HG02678 (cell line): Measurements from ENCODE around the gene TBRG4.

Experiments used
- ATAC-seq: cut with Tn5 transposase; IDR thresholded peaks from one replicate; pipeline ENCODE4 v1.9.1; 2021; ENCODE audit warnings: mild to moderate bottlenecking, moderate library complexity; ENCODE audit not compliant: unreplicated experiment

Gene TBRG4

GRCh38 chr7:45145881-45146280, 34.4 kb upstream of the TBRG4 start:
- ATAC-seq, result no peak

- ATAC-seq, result no peak
These were observed 32.1 kb upstream of the TBRG4 start for GRCh38 chr7:45143616-45144015.

- no peak for ATAC-seq
These were observed 29.3 kb upstream of the TBRG4 start for GRCh38 chr7:45140827-45141226.

- ATAC-seq, result no peak
These were observed 27.2 kb upstream of the TBRG4 start for GRCh38 chr7:45138433-45139267.

GRCh38 chr7:45136106-45137060, 24.9 kb upstream of the TBRG4 start:
- ATAC-seq, result no peak

DNA sequence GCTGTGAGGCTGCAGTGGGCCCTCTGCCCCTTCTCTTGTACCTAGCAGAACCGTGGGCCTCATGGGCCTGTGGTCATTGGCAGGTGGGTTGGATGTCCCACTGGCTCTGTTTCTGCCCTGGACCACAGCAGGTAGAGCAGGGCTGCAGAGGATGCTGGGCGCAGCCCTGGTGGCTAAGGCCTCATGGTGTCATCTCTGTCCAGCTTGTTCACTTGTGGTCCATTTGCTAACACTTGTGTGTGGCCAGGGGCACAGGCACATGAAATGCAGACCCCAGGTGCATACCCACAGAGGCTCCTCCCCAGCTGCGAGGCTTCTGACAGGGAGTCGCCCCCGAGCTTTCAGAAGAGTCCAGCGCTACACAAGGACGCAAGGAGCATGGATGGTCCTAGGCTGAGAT, 22.4 kb upstream of the TBRG4 start:
- no peak for ATAC-seq

GRCh38 chr7:45133352-45133751, 21.9 kb upstream of the TBRG4 start:
- ATAC-seq, result no peak

GRCh38 chr7:45132708-45133320, 21.3 kb upstream of the TBRG4 start:
- no peak for ATAC-seq

GRCh38 chr7:45131891-45132290, 20.4 kb upstream of the TBRG4 start:
- ATAC-seq, result no peak

- ATAC-seq, result no peak
These were observed 19.4 kb upstream of the TBRG4 start for GRCh38 chr7:45130910-45131309.

DNA sequence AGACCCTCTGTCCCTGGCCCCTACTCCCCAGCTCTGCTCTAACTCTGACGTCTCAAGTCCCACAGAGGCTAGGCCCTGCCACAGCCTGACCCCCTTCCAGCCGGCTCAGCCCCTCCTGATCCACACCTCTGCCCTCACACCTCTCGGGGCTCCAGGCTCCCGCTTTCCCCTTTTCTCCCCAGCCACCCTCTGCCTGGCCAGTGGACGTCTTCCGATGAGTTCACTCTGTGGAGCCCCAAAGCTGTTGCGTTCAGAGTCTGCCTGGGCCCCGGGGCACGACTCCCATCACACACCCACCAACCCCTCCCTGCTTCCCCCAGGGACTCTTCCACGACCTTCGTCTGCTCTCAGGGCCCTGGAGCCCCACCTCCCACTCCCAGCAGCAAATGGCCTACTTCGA, 18.4 kb upstream of the TBRG4 start:
- no peak for ATAC-seq

DNA sequence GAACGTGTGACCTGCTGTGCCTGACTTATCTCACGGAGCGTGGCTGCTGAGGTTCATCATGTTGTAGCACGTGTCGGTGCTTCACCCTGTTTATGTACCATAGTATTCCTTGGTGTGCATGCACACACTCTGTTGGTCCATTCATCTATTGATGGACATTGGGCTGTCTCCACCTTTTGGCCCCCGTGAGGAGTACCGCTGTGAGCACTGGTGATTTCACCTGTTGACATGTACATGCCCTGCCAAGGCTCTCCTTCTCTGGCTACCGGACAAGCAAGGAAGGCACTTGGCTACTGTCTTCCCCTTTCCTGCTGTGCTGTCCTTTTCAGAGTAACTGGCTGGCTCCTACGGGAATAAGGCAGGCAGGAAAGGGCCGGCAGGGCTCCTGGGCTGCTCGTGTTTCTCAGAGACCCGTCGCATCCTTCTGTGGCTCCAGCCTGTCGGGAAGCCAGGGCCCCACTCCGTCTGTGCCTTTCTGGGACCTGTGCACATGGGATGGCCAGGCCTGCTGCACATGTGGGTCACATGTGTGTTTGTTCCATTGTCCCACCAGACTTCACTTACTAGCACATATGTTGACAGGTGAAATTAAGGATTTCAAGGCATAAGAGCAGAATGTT, 17.8 kb upstream of the TBRG4 start:
- ATAC-seq, result no peak

DNA sequence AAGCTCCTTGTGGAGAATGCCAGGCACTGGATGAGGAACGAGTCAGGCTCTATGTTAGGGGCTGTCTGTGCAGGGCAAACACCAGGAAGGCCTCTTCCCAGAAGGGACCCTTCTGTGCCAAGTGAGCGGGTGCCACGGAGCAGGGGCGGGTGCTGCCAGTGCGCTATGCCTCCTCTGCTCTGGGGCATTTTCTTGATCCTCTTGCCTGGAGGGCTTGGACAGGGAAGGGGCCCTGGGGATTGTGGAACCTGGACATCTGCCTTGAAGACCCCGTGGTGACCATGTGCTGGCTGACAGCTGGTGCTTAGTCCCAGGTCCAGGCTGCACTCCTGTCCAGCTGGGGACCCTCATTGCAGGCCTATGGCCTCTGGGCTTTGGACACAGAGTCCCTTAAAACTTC, 15.4 kb upstream of the TBRG4 start:
- ATAC-seq, result no peak

DNA sequence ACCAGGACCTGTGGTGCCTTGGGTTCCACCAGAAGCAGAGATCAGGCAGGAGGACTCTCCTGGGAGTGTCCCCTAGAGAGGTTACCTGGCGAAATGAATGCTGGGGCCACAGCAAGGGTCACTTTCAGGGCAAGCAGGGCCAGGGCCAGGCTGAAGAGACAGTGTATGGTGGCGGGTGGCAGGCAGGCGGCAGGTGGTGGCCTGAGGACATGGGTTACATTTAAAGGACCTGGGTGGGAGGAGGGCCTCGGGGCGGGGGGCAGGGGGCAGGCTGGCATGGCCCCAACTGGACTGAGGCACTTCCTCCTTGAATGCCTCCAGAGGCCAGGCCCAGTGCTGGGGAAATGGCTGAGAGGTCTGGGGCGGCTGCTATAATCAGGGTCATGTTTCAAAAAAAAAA, 14.7 kb upstream of the TBRG4 start:
- ATAC-seq, result no peak

- no peak for ATAC-seq
These were observed 13.9 kb upstream of the TBRG4 start for GRCh38 chr7:45125193-45125904.

DNA sequence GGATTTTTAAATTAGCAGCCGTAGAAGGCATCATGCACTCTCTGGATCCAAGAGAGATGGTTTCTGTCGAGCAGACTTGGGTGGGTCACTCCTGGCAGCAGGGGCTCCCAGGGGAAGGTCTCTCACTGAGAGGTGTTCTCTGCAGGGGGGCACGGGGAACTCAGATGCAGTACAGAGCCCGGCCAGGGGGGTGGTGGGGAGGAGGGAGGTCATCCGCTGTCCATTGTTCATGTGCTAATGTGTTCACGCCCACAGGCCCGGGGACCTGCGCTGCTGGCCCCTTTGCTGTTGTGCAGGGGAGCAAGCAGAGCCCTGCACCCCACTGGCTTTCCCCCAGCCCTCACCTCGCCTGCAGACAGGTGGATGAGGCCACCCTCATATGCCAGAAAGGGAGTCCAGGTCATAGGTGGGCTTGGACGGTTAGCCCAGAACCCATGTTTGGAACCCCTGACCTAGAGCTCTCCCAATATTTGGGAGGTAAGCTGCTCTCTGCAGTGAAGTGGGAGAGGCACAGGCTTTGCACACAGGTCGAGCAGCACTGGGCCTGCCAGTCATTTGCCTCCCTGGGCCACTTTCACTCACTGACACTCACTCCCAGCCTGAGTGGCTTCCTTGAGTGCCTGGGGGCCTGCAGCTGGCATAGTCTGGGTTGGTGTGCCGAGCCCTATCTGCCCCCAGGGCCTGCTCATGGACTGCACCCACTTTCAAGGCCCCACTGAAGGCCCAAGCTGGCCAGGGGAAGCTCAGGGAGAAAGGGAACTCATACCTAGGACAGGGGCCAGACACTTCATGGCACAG, 12.6 kb upstream of the TBRG4 start:
- no peak for ATAC-seq

DNA sequence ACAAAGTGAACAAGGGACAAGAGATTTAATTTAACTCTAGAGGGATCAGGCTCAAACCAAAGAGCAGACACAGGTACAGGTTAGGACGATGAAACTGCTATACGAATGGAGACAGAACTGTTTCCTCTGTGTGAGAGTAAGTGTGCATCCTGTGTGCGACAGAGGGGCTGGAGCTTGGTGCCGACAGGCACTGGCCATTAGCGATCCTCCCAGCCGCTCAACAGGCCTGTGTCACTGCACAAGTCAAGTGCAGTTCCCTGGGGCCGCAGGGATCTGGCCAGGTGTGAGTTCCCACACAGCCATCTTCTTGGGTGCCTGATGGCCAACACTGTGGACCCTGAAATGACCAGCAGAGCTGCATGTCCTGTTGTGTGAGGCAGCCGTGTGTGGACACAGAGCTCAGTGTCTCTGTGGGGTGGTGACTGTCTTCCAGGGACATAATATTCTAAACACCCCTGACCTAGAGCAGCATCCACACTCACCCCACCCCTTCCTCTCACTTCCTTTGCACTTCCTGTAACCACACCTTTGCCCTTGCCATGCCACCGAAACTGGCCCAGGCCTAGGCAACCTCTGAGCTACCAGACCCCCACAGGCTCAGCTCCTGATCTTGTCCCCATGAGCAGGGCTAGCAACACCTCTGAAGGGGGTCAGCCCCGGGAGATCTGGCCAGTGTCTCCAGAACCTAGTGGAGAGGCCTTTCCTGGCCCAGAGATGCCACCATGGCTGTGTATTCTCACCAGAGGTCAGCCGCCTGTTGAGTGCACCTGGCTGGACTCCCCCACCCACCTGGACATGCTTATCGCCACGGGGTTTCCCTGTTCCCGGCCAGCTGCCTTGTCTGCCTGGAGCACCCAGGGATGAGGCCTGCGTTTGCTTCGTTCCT, 11.7 kb upstream of the TBRG4 start:
- ATAC-seq, result no peak

- ATAC-seq, result no peak
These were observed 8.1 kb upstream of the TBRG4 start for GRCh38 chr7:45119550-45119949.

GRCh38 chr7:45118889-45119331, 7.4 kb upstream of the TBRG4 start:
- ATAC-seq, result no peak
